ENCODE data around the gene FER.

GRCh38 chr5:109161914-109162683 lies 414.4 kb downstream of the FER start:
- TF ChIP-seq, protein P1, sequence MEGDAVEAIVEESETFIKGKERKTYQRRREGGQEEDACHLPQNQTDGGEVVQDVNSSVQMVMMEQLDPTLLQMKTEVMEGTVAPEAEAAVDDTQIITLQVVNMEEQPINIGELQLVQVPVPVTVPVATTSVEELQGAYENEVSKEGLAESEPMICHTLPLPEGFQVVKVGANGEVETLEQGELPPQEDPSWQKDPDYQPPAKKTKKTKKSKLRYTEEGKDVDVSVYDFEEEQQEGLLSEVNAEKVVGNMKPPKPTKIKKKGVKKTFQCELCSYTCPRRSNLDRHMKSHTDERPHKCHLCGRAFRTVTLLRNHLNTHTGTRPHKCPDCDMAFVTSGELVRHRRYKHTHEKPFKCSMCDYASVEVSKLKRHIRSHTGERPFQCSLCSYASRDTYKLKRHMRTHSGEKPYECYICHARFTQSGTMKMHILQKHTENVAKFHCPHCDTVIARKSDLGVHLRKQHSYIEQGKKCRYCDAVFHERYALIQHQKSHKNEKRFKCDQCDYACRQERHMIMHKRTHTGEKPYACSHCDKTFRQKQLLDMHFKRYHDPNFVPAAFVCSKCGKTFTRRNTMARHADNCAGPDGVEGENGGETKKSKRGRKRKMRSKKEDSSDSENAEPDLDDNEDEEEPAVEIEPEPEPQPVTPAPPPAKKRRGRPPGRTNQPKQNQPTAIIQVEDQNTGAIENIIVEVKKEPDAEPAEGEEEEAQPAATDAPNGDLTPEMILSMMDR (IDR thresholded peaks at IDR 0.05), result no peak
- no peak for TF ChIP-seq TAF1 (IDR thresholded peaks at IDR 0.05; ENCODE audit: borderline replicate concordance, low read depth, low read length)
- TF ChIP-seq CHD2 (IDR thresholded peaks at IDR 0.05; ENCODE audit: low read length, partially characterized antibody), result no peak
